ENCODE measurements around the gene IL1RAPL1.

The IL1RAPL1 gene

GRCh38 chrX:29858714-29859113, 1271.5 kb downstream of the IL1RAPL1 start:
- no peak overlapping the region for H3K4me3 ChIP-seq (ENCODE audit: low read depth, low read length)
- H3K9me3 ChIP-seq = no peaks in the 10 kb centered on the region
- no peaks in the 10 kb centered on the region for H3K27me3 ChIP-seq
- no peak for DNase-seq
- TF ChIP-seq CTCF (IDR thresholded peaks at IDR 0.05; ENCODE audit: low read depth, low read length) = no peak
- H3K36me3 ChIP-seq = no peaks in the 10 kb centered on the region
- H3K4me1 ChIP-seq = no peaks in the 10 kb centered on the region

GRCh38 chrX:29862126-29862677, 1275.0 kb downstream of the IL1RAPL1 start:
- Histone ChIP-seq H3K4me3 (ENCODE audit: low read depth, low read length) (no peak overlapping the region), H3K27me3 (no peaks in the 10 kb centered on the region), H3K9me3 (no peaks in the 10 kb centered on the region), H3K36me3 (no peaks in the 10 kb centered on the region), H3K4me1 (no peaks in the 10 kb centered on the region)
- TF ChIP-seq CTCF (IDR thresholded peaks at IDR 0.05; ENCODE audit: low read depth, low read length) = no peak
- DNase-seq = no peak

- Histone ChIP-seq H3K4me3 (ENCODE audit: low read depth, low read length) (no peak overlapping the region), H3K27me3 (no peaks in the 10 kb centered on the region), H3K4me1 (no peaks in the 10 kb centered on the region), H3K9me3 (no peaks in the 10 kb centered on the region), H3K36me3 (no peaks in the 10 kb centered on the region)
- DNase-seq = no peak
- TF ChIP-seq CTCF (IDR thresholded peaks at IDR 0.05; ENCODE audit: low read depth, low read length) = no peak
Measured at GRCh38 chrX:29867971-29868370, 1280.7 kb downstream of the IL1RAPL1 start.

- DNase-seq = no peak
- Histone ChIP-seq H3K27me3 (no peaks in the 10 kb centered on the region), H3K4me3 (ENCODE audit: low read depth, low read length) (no peak overlapping the region), H3K36me3 (no peaks in the 10 kb centered on the region), H3K4me1 (no peaks in the 10 kb centered on the region), H3K9me3 (no peaks in the 10 kb centered on the region)
- no peak for TF ChIP-seq CTCF (IDR thresholded peaks at IDR 0.05; ENCODE audit: low read depth, low read length)
Measured at GRCh38 chrX:29869837-29870236, 1282.6 kb downstream of the IL1RAPL1 start.

- Histone ChIP-seq H3K36me3 (no peaks in the 10 kb centered on the region), H3K27me3 (no peaks in the 10 kb centered on the region), H3K4me1 (no peaks in the 10 kb centered on the region), H3K4me3 (ENCODE audit: low read depth, low read length) (no peak overlapping the region), H3K9me3 (no peaks in the 10 kb centered on the region)
- TF ChIP-seq CTCF (IDR thresholded peaks at IDR 0.05; ENCODE audit: low read depth, low read length) = no peak
- no peak for DNase-seq
Measured at GRCh38 chrX:29870608-29871007, 1283.4 kb downstream of the IL1RAPL1 start.

- Histone ChIP-seq H3K4me3 (ENCODE audit: low read depth, low read length) (no peak overlapping the region), H3K9me3 (no peaks in the 10 kb centered on the region), H3K36me3 (no peaks in the 10 kb centered on the region), H3K4me1 (no peaks in the 10 kb centered on the region), H3K27me3 (no peaks in the 10 kb centered on the region)
- no peak for TF ChIP-seq CTCF (IDR thresholded peaks at IDR 0.05; ENCODE audit: low read depth, low read length)
- DNase-seq = no peak
Measured at GRCh38 chrX:29872831-29873230, 1285.6 kb downstream of the IL1RAPL1 start.
